ENCODE measurements around the gene CDK5. TPM values are rescaled to one million over a fixed set of nuclear protein-coding genes. Genes with fewer than 3 reads are reported as not detected.
A peak's percentile ranks its signal among the peaks of the same experiment; 100 is the strongest.

Gene CDK5
- total RNA-seq, 2 experiments from 2014 or later = 3.1 to 3.5 TPM

- DNase-seq (no peak), ATAC-seq (ENCODE audit: poor library complexity) (no peak)
- peak overlapping the region; percentile 83 for H3K27ac Mint-ChIP-seq
- no peak for TF ChIP-seq CTCF (IDR thresholded peaks at IDR 0.05)
- Histone ChIP-seq H3K36me3 (ENCODE audit: insufficient read depth, low read length) (no peaks in the 10 kb centered on the region), H3K27ac (ENCODE audit: low read depth in 1 of 2, low read length in 2 of 2) (no peak overlapping the region), H3K4me3 (ENCODE audit: low read length) (no peak overlapping the region), H3K4me1 (ENCODE audit: insufficient read depth, low read length) (peaks cover 80% of the 10 kb centered on the region), H3K9me3 (ENCODE audit: control insufficient read depth in 1 of 2, insufficient read depth in 1 of 2, low read length in 2 of 2) (peaks cover 0 to 6% of the 10 kb centered on the region in 2 experiments), H3K27me3 (ENCODE audit: control insufficient read depth in 1 of 2, insufficient read depth in 2 of 2, low read length in 2 of 2) (peaks cover 4 to 7% of the 10 kb centered on the region in 2 experiments)
- ChIA-PET POLR2A (interaction anchor here (1.1 to 4.7 kb wide), 3 partner anchors 7 to 42 kb away, joined by 3 to 50 read pairs (median 4); no protein-coding TSS in a partner anchor), CTCF (interaction anchor here (1.2 to 4.6 kb wide), 3 partner anchors 9 to 54 kb away, joined by 4 to 39 read pairs (median 5); partner anchors contain the start of gene ABCB8)
- H3K4me1 Mint-ChIP-seq (ENCODE audit: low read depth) = peaks cover 76% of the 10 kb centered on the region
- peaks cover 10% of the 10 kb centered on the region for H3K27me3 Mint-ChIP-seq
- H3K36me3 Mint-ChIP-seq (ENCODE audit: low read depth) = peaks cover 8% of the 10 kb centered on the region
- peak overlapping the region; percentile 64 for H3K4me3 Mint-ChIP-seq
- intact Hi-C loops (cut with DNase I, micrococcal nuclease) = loop anchor here (1.0 to 10.0 kb wide), 4 partner anchors 30 to 918 kb away; partner anchors contain the start of genes CDK5 (in 2 of the 2) and SLC4A2 (in 2 of the 2)
- no peaks in the 10 kb centered on the region for H3K9me3 Mint-ChIP-seq
Measured at GRCh38 chr7:151016505-151016904, 41.2 kb downstream of the CDK5 start.

- peaks cover 9% of the 10 kb centered on the region for H3K27me3 Mint-ChIP-seq
- no peaks in the 10 kb centered on the region for H3K9me3 Mint-ChIP-seq
- ATAC-seq (ENCODE audit: poor library complexity) = no peak
- TF ChIP-seq CTCF (IDR thresholded peaks at IDR 0.05) = no peak
- H3K27ac Mint-ChIP-seq = peak overlapping the region; percentile 83
- intact Hi-C loops (cut with DNase I, micrococcal nuclease) = loop anchor here (1.0 to 10.0 kb wide), 5 partner anchors 13 to 919 kb away; partner anchors contain the start of genes CDK5 (in 2 of the 2), SLC4A2 (in 2 of the 2) and ABCB8 (in 1 of the 2)
- peak overlapping the region; percentile 97 to 99 for H3K27ac ChIP-seq (ENCODE audit: low read depth in 1 of 2, low read length in 2 of 2)
- peaks cover 86% of the 10 kb centered on the region for H3K4me1 ChIP-seq (ENCODE audit: insufficient read depth, low read length)
- H3K4me3 Mint-ChIP-seq = peak overlapping the region; percentile 64
- ChIA-PET CTCF (interaction anchor here (1.2 to 4.6 kb wide), 2 partner anchors 12 to 53 kb away, joined by 5 to 39 read pairs; partner anchors contain the start of gene ABCB8), POLR2A (interaction anchor here (1.4 kb wide), 1 partner anchor 42 kb away, joined by 4 read pairs; no protein-coding TSS in a partner anchor)
- peaks cover 80% of the 10 kb centered on the region for H3K4me1 Mint-ChIP-seq (ENCODE audit: low read depth)
- DNase-seq = no peak
- H3K36me3 Mint-ChIP-seq (ENCODE audit: low read depth) = peaks cover 8% of the 10 kb centered on the region
- H3K36me3 ChIP-seq (ENCODE audit: insufficient read depth, low read length) = no peaks in the 10 kb centered on the region
- peaks cover 4 to 7% of the 10 kb centered on the region in 2 experiments for H3K27me3 ChIP-seq (ENCODE audit: control insufficient read depth in 1 of 2, insufficient read depth in 2 of 2, low read length in 2 of 2)
- no peak overlapping the region for H3K4me3 ChIP-seq (ENCODE audit: low read length)
- H3K9me3 ChIP-seq (ENCODE audit: control insufficient read depth in 1 of 2, insufficient read depth in 1 of 2, low read length in 2 of 2) = peaks cover 0 to 6% of the 10 kb centered on the region in 2 experiments
Measured at GRCh38 chr7:151015967-151016366, 41.7 kb downstream of the CDK5 start.

- peaks cover 90% of the 10 kb centered on the region for H3K4me1 Mint-ChIP-seq (ENCODE audit: low read depth)
- no peaks in the 10 kb centered on the region for H3K27me3 Mint-ChIP-seq
- H3K9me3 Mint-ChIP-seq = no peaks in the 10 kb centered on the region
- H3K4me1 ChIP-seq (ENCODE audit: insufficient read depth, low read length) = peaks cover 96% of the 10 kb centered on the region
- peaks cover 8% of the 10 kb centered on the region for H3K36me3 Mint-ChIP-seq (ENCODE audit: low read depth)
- peak overlapping the region; percentile 97 for H3K27ac Mint-ChIP-seq
- peak overlapping the region; percentile 85 for H3K4me3 Mint-ChIP-seq
- peak overlapping the region; percentile 72 for H3K4me3 ChIP-seq (ENCODE audit: low read length)
- ATAC-seq (ENCODE audit: poor library complexity) (no peak), DNase-seq (peak in 10 of 14 experiments; percentile 28 to 71 (median 50))
- H3K9me3 ChIP-seq (ENCODE audit: control insufficient read depth in 1 of 2, insufficient read depth in 1 of 2, low read length in 2 of 2) = peaks cover 0 to 6% of the 10 kb centered on the region in 2 experiments
- POLR2A ChIA-PET = interaction anchor here (0.8 to 8.5 kb wide), 9 partner anchors 10 to 45 kb away, joined by 3 to 77 read pairs (median 11); partner anchors contain the start of genes ABCB8, CDK5, NOS3 and SLC4A2
- intact Hi-C loops (cut with DNase I, micrococcal nuclease) = loop anchor here (1.0 to 10.0 kb wide), 6 partner anchors 13 to 920 kb away; partner anchors contain the start of genes ABCB8 (in 2 of the 2), CDK5 (in 2 of the 2), SLC4A2 (in 2 of the 2) and KCNH2 (in 1 of the 2)
- H3K36me3 ChIP-seq (ENCODE audit: insufficient read depth, low read length) = no peaks in the 10 kb centered on the region
- CTCF ChIA-PET = interaction anchor here (0.6 to 1.4 kb wide), 5 partner anchors 21 to 76 kb away, joined by 3 read pairs; no protein-coding TSS in a partner anchor
- TF ChIP-seq CTCF (IDR thresholded peaks at IDR 0.05) = no peak
- peak overlapping the region; percentile 97 to 99 for H3K27ac ChIP-seq (ENCODE audit: low read depth in 1 of 2, low read length in 2 of 2)
- no peaks in the 10 kb centered on the region for H3K27me3 ChIP-seq (ENCODE audit: control insufficient read depth in 1 of 2, insufficient read depth in 2 of 2, low read length in 2 of 2)
Measured at GRCh38 chr7:151014950-151015349, 42.7 kb downstream of the CDK5 start.
